DMS114 treated with DMSO at 0.1 percent for 48 hours (cell line): ENCODE measurements around the gene KCNQ1.

Experiments used
- DNase-seq: peaks from one replicate; lab custom pipeline; 2025; ENCODE audit not compliant: unreplicated experiment; lab: John Stamatoyannopoulos, UW

The KCNQ1 gene

GRCh38 chr11:2549876-2550605, 105.2 kb downstream of the KCNQ1 start:
- DNase-seq = no peak

GRCh38 chr11:2550606-2550970, 105.8 kb downstream of the KCNQ1 start:
- DNase-seq = no peak

GRCh38 chr11:2551131-2551530, 106.3 kb downstream of the KCNQ1 start:
- DNase-seq = no peak

DNA sequence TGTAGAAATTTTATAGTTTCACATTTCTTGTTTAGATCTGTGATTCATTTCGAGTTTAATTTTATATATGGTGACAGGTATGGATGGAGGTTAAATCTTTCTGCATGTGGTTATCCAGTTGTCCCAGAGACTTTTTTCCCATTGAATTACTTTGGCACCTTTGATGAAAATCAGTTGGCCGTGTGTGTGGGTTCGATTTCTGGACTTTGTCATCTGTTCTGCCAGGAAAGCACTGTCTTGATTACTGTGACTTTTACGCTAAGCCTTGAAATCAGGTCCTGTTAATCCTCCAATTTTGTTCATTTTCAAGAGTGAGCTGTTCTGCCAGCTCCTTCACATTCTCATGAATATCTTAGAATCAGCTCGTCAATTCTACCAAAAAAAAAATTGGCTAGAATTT, 107.4 kb downstream of the KCNQ1 start:
- DNase-seq = no peak

- DNase-seq = no peak
These were observed 108.4 kb downstream of the KCNQ1 start for GRCh38 chr11:2553198-2553597.

DNA sequence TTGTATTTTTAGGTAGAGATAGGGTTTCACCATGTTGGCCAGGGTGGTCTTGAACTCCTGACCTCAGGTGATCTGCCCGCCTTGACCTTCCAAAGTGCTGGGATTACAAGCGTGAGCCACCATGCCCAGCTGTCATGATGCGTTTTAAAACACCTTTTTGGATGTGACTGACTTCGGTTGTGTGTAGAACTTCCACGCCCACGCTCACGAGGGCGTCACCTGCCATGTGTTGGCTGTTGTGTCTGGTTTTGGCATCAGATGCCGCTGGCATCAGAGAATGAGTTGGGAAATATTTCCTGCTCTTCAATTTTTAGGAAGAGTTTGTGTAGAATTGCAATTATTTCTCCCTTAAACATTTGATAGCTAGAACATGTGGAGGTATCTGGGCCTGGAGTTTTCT, 109.1 kb downstream of the KCNQ1 start:
- no peak for DNase-seq

DNA sequence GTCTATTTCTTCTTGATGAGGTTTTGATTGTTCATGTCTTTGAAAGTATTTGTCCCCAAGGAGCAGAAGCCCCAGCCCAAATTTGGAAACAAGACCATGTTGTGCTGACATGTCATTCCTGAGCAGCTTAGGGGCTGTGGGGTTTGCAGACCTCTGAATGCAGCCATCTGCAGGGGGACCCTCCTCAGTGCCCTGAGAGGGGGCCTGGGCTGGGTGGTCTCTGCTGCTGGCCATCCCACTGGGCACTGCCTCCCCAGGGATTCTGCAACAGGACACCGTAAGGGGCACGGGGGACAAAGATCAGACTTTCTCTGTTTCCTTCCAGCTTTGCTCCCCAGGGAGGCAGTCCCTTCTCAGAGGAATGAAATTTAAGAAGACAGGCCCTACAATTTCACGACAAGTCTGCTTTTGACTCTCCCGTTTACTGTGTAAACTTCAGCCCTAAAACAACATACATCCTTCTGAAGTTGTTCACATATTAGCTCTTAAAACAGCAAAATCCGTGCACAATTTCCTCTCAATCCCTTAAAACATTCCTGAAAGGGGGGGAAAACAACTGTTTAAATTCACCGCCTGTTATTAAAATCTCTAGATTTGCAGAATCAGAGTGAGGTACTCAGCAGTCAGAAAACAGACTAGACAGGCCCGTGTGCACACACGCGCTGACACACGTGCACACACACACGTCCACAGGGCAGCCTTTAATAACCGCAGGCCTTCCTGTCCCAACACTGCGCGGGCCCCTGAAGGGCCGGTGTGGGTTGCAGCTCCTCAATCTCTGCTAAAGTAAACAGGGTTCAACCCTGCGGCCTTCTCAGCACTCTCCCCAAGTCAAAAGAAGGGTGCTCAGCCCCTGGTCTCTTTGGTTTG, 109.8 kb downstream of the KCNQ1 start:
- DNase-seq = no peak

DNA sequence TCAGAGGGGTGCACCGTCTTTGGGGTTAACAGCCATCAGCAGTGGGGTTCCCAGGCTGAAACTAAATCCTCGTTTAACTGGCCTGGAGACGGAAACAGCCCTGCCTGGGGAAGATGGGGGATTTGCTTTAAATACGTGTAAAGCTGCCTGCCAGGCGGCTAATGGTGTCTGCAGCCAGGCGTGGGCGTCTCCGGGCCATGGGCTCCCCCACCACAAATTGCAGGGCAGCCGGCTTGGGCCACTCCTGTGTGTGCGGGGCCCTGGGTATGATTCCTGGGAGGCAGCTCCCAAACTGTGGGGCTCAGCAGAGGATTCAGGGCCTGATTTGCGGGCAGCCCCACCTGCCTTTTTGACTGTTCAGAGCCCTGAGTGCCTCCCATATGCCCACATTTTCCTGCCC, 110.5 kb downstream of the KCNQ1 start:
- DNase-seq = no peak

DNA sequence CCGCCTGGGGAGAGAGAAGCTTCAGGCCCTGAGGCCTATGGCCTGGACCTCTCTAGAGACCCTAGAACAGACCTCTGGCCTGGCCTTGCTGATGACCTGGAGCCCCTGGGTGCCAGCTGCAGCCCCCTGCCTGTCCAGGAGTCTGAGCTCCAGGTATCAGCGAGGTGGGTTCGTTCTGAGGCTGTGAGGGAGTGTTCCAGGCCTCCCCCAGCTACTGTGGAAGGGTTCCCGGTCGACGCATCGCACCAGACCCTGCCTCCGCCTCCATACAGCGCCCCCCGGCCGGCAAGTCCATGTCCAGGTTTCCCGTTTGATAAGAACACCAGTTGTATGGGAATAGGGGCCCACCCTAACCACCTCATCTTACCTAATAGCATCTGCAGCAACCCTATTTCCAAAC, 111.1 kb downstream of the KCNQ1 start:
- no peak for DNase-seq

- DNase-seq = no peak
These were observed 112.6 kb downstream of the KCNQ1 start for GRCh38 chr11:2557381-2557780.

- no peak for DNase-seq
These were observed 113.6 kb downstream of the KCNQ1 start for GRCh38 chr11:2558397-2558796.

GRCh38 chr11:2558861-2559526, 114.2 kb downstream of the KCNQ1 start:
- no peak for DNase-seq

DNA sequence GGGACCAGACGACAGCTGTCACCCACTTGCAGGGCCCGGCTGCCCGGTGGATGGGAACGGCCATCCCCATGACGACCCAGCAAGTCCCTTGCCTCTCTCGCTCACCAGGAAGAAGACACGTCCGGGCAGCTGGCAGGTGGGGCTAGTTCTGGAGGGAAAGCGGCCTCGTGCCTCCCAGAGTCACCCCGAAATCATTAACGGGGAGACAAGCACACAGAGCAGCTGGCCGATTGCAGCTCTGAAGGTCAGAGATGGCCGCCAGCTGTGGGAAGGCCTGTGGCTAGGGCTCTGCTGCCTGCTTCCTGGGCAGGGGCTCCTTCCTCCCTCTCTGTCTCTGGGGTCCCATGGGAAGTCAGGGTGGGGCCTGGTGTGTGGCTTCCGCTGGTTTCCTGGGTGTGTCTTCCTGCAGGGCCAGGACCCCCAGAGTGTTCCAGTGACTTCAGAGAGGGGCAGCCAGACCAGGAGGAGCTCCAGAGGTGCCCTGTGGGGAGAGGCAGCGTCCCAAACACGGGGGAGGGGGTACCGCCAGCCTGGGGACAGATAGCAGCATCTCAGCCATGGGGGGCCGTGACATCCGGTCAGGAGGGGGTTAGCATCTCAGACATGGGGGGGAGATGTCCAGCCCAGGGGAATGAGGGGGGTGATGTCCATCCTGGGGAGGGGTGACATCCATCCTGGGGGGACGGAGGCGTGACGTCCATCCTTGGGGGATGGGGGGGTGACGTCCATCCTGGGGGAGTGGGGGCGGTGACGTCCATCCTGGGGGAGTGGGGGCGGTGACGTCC, 114.9 kb downstream of the KCNQ1 start:
- no peak for DNase-seq

- no peak for DNase-seq
These were observed 117.1 kb downstream of the KCNQ1 start for GRCh38 chr11:2561696-2562581.

- DNase-seq = no peak
These were observed 118.0 kb downstream of the KCNQ1 start for GRCh38 chr11:2562890-2563212.

GRCh38 chr11:2563213-2564007, 118.6 kb downstream of the KCNQ1 start:
- no peak for DNase-seq

- DNase-seq = no peak
These were observed 119.3 kb downstream of the KCNQ1 start for GRCh38 chr11:2564008-2564530.

DNA sequence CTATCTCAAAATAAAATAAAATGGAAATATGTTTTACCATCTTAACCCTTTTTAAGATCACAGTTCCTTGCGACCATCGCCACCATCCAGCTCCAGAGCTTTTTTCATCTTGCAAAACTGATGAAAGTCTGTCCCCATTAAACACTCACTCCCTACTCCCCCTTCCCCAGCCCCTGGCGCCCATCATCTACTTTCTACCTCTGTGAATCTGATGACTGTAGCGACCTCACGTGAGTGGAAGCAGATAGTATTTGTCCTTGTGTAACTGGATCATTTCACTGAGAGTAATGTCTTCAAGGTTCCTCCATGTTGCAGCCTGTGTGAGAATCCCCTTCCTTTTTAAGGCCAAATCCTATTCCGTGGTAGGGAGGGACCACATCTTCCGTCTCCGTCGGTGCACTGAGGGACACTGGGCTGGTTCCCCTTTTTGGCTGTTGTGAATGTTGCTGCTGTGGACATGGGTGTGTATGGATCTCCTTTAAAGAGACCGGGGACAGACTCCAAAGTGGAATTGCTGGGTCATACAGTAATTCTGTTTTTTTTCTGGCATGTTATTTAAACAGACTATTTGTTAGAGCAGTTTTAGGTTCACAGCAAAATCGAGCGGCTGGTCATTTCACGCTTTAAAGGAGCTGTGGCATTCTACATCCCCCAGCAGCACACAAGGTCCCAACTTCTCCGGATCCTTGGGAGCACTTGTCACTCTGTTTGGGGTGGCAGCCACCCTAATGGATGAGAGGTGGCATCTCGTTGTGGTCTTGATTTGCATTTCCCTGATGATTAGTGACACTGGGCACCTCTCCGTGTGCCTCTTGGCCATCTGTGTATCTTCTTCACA, 120.0 kb downstream of the KCNQ1 start:
- DNase-seq = no peak
